ENCODE results near the gene PRKCH.

The PRKCH gene

DNA sequence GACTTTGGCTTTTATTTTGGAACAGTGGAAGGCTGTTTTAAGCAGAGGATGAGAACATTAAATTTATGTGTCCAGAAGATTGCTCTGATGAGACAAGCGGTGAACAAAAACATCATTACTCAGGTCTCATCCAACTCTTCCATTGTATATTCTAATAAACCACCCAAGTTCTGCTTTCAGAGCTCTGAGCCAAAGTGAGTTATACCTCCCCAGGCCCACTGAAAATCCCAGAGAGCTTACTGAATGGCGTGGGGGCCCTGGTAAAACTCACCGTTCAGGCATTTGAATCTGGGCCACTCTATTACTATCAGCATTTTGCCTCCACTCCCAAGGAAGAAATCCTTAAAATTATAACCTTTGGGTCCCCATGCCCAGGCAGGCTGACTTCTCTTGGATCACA, 251.9 kb downstream of the PRKCH start:
- H3K4me3 ChIP-seq (replicated peaks; ENCODE audit: insufficient read depth, low read length), result no peak overlapping the region
- TF ChIP-seq, protein P1, sequence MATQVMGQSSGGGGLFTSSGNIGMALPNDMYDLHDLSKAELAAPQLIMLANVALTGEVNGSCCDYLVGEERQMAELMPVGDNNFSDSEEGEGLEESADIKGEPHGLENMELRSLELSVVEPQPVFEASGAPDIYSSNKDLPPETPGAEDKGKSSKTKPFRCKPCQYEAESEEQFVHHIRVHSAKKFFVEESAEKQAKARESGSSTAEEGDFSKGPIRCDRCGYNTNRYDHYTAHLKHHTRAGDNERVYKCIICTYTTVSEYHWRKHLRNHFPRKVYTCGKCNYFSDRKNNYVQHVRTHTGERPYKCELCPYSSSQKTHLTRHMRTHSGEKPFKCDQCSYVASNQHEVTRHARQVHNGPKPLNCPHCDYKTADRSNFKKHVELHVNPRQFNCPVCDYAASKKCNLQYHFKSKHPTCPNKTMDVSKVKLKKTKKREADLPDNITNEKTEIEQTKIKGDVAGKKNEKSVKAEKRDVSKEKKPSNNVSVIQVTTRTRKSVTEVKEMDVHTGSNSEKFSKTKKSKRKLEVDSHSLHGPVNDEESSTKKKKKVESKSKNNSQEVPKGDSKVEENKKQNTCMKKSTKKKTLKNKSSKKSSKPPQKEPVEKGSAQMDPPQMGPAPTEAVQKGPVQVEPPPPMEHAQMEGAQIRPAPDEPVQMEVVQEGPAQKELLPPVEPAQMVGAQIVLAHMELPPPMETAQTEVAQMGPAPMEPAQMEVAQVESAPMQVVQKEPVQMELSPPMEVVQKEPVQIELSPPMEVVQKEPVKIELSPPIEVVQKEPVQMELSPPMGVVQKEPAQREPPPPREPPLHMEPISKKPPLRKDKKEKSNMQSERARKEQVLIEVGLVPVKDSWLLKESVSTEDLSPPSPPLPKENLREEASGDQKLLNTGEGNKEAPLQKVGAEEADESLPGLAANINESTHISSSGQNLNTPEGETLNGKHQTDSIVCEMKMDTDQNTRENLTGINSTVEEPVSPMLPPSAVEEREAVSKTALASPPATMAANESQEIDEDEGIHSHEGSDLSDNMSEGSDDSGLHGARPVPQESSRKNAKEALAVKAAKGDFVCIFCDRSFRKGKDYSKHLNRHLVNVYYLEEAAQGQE (IDR thresholded peaks at IDR 0.05; ENCODE audit: insufficient replicate concordance, low read depth), result no peak
- TF ChIP-seq CTCF (IDR thresholded peaks at IDR 0.05; ENCODE audit: insufficient read depth, low read length) (no peak), GABPA (IDR thresholded peaks at IDR 0.05; ENCODE audit: low read depth) (no peak), POLR2AphosphoS5 (IDR thresholded peaks at IDR 0.05; ENCODE audit: low read depth) (no peak), SPI1 (IDR thresholded peaks at IDR 0.05; ENCODE audit: borderline replicate concordance, low read depth) (no peak)
- no peak for DNase-seq (ENCODE audit: low read depth in 1 of 2, low spot score in 1 of 2)
- H3K27me3 ChIP-seq (ENCODE audit: insufficient read depth, poor library complexity, severe bottlenecking), result no peaks in the 10 kb centered on the region
- no peak overlapping the region for H3K27ac ChIP-seq (replicated peaks)

DNA sequence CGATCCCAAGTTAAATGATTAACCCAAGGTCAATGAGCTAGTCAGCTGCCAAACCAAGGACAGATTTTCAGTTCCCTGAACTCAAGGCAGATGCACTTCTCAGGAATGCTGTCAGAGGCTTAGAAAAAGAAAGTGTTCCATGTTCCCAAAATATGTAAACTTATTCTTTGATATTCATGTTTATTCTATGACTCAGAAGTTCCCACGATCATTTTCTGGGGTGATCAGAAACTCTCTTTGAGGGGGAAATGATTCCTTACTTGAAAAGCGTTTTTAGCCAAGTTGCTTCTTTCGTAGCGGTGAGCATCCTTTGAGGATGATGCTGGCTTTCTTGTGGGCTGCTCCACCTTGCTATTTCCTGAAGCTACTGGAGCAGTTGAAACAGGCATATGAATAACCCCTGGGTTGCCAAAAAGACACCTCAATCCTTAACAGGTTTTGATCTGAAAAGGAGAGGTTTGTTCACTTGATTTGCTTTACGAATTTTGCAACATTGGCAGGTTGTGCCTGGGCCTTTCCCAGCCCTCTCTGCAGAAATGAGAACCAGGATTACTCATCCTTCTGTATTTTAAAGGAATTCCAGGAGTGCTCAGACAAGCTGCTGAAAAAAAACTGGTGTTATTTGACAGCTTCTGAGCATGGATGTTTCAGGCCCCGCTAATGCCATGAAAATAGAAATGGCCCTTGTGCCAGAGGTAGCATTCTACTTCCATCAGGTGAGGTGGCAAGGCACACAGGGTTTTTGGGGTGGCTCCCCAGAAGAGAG, 252.6 kb downstream of the PRKCH start:
- H3K4me3 ChIP-seq (replicated peaks; ENCODE audit: insufficient read depth, low read length), result no peak overlapping the region
- no peak overlapping the region for H3K27ac ChIP-seq (replicated peaks)
- no peak for TF ChIP-seq CTCF (IDR thresholded peaks at IDR 0.05; ENCODE audit: insufficient read depth, low read length)
- H3K27me3 ChIP-seq (ENCODE audit: insufficient read depth, poor library complexity, severe bottlenecking), result no peaks in the 10 kb centered on the region
- no peak for DNase-seq (ENCODE audit: low read depth in 1 of 2, low spot score in 1 of 2)

- no peak overlapping the region for H3K27ac ChIP-seq (replicated peaks)
- no peak overlapping the region for H3K4me3 ChIP-seq (replicated peaks; ENCODE audit: insufficient read depth, low read length)
- no peak for DNase-seq (ENCODE audit: low read depth in 1 of 2, low spot score in 1 of 2)
- H3K27me3 ChIP-seq (ENCODE audit: insufficient read depth, poor library complexity, severe bottlenecking), result no peaks in the 10 kb centered on the region
- TF ChIP-seq CTCF (IDR thresholded peaks at IDR 0.05; ENCODE audit: insufficient read depth, low read length), result no peak
Observed at GRCh38 chr14:61574514-61574807, 253.1 kb downstream of the PRKCH start.

- no peak for TF ChIP-seq GABPA (IDR thresholded peaks at IDR 0.05; ENCODE audit: low read depth)
- TF ChIP-seq, protein P1 (IDR thresholded peaks at IDR 0.05; ENCODE audit: insufficient replicate concordance, low read depth), result no peak
- TF ChIP-seq POLR2AphosphoS5 (IDR thresholded peaks at IDR 0.05; ENCODE audit: low read depth), result no peak
- no peak for TF ChIP-seq CTCF (IDR thresholded peaks at IDR 0.05; ENCODE audit: insufficient read depth, low read length)
- no peak for TF ChIP-seq SPI1 (IDR thresholded peaks at IDR 0.05; ENCODE audit: borderline replicate concordance, low read depth)
Observed at GRCh38 chr14:61575126-61575525, 253.7 kb downstream of the PRKCH start.

More at GRCh38 chr14:61575126-61575525, 253.7 kb downstream of the PRKCH start:
- H3K27ac ChIP-seq (replicated peaks), result no peak overlapping the region
- H3K27me3 ChIP-seq (ENCODE audit: insufficient read depth, poor library complexity, severe bottlenecking), result no peaks in the 10 kb centered on the region
- H3K4me3 ChIP-seq (replicated peaks; ENCODE audit: insufficient read depth, low read length), result no peak overlapping the region
- DNase-seq (ENCODE audit: low read depth in 1 of 2, low spot score in 1 of 2), result no peak
